GM10248 (cell line): Measurements from ENCODE around the gene CCDC88B.

Experiments
- CTCF ChIA-PET: fragments of 300-600 bp; sonication (Branson Sonifier 250); formaldehyde crosslinking; extraction: SDS; loops from one replicate; lab custom pipeline; 2021; ENCODE audit warnings: antibody characterized with exemption; lab: Yijun Ruan, JAX
- POLR2A ChIA-PET: fragments of 350-650 bp; sonication (Branson Sonifier 250); formaldehyde crosslinking; extraction: SDS; loops from one replicate; lab custom pipeline; 2020; ENCODE audit warnings: antibody characterized with exemption; lab: Yijun Ruan, JAX
- DNase-seq: peaks from one replicate; pipeline ENCODE4 v3.0.0; 2012; ENCODE audit errors: extremely low spot score
- TF ChIP-seq, protein P1 (sequence below): IDR thresholded peaks from 2 replicates; pipeline ENCODE4 v1.5.1; 2012; ENCODE audit warnings: mild to moderate bottlenecking, low read depth; ENCODE audit errors: extremely low read depth, missing control alignments, control extremely low read depth

The CCDC88B gene

DNA sequence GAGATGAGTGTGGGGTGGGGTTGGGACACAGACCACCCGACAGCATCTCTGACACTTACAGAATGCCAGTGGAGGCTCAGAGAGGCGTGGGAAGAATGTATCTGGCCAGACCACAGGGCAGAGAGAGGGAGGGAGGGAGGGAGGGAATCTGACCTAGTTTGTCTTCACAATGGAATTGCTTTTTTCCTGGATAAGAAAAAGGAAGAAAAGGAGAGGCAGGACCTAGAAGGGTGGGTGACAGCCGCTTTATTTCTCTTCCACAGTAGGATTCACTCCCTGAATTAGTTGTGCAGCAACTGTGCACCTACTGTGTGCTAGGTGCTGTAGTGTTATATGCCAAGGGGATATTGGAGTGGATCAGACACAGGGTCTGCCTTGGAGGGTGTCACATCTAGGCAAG, 45.2 kb upstream of the CCDC88B start:
- CTCF ChIA-PET, result interaction anchor here (14.3 kb wide), 1 partner anchor 8 kb away, joined by 186 read pairs; the partner anchor contains the start of genes CATSPERZ and ESRRA
- POLR2A ChIA-PET, result interaction anchor here (0.6 to 0.7 kb wide), 2 partner anchors 8 to 28 kb away, joined by 6 read pairs; no protein-coding TSS in a partner anchor
- no peak for DNase-seq
- TF ChIP-seq, protein P1, sequence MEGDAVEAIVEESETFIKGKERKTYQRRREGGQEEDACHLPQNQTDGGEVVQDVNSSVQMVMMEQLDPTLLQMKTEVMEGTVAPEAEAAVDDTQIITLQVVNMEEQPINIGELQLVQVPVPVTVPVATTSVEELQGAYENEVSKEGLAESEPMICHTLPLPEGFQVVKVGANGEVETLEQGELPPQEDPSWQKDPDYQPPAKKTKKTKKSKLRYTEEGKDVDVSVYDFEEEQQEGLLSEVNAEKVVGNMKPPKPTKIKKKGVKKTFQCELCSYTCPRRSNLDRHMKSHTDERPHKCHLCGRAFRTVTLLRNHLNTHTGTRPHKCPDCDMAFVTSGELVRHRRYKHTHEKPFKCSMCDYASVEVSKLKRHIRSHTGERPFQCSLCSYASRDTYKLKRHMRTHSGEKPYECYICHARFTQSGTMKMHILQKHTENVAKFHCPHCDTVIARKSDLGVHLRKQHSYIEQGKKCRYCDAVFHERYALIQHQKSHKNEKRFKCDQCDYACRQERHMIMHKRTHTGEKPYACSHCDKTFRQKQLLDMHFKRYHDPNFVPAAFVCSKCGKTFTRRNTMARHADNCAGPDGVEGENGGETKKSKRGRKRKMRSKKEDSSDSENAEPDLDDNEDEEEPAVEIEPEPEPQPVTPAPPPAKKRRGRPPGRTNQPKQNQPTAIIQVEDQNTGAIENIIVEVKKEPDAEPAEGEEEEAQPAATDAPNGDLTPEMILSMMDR, result no peak

DNA sequence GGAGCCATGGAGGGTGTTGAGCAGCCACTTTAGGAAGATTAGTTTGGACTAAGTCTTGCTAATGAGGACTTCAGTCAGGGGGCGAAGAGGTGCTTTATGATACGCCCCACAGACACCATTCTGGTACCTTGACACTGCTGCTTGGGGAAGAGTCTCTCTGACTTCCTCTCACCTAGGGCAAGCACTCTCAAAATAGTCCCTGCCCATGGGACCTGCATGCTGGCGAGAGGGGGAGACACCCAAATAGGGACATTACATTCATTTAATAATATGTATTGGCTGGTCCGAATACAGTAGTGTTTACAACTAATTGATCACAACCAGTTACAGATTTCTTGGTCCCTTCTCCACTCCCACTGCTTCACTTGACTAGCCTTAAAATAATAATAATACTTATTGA, 44.2 kb upstream of the CCDC88B start:
- TF ChIP-seq, protein P1, result no peak
- CTCF ChIA-PET, result interaction anchor here (0.8 to 14.3 kb wide), 3 partner anchors 7 to 44 kb away, joined by 3 to 186 read pairs (median 3); partner anchors contain the start of genes CATSPERZ, ESRRA and PLCB3
- POLR2A ChIA-PET, result no interaction called here
- DNase-seq, result no peak

DNA sequence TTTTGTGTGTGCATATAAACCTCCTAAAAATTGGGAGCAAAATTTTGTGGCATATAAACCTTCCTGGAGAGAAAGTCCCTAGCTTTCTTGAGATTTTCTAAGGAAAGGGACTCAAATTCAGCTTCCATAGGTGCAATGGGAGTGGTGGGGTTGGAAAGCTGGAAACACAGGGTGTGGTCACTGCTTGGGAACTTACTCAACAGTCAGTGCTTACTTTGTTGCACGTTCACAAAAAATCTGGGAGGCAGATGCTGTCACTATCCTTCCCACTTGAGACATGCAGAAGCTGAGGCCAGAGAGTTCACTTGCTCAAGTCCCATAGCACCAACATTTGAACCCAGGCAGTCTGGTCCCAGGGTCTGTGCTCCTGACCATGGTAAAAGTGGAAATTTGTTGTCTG, 43.8 kb upstream of the CCDC88B start:
- TF ChIP-seq, protein P1, result no peak
- no peak for DNase-seq
- ChIA-PET POLR2A (no interaction called here), CTCF (interaction anchor here (0.8 to 1.2 kb wide), 3 partner anchors 8 to 44 kb away, joined by 3 read pairs; partner anchors contain the start of genes ESRRA and PLCB3)

DNA sequence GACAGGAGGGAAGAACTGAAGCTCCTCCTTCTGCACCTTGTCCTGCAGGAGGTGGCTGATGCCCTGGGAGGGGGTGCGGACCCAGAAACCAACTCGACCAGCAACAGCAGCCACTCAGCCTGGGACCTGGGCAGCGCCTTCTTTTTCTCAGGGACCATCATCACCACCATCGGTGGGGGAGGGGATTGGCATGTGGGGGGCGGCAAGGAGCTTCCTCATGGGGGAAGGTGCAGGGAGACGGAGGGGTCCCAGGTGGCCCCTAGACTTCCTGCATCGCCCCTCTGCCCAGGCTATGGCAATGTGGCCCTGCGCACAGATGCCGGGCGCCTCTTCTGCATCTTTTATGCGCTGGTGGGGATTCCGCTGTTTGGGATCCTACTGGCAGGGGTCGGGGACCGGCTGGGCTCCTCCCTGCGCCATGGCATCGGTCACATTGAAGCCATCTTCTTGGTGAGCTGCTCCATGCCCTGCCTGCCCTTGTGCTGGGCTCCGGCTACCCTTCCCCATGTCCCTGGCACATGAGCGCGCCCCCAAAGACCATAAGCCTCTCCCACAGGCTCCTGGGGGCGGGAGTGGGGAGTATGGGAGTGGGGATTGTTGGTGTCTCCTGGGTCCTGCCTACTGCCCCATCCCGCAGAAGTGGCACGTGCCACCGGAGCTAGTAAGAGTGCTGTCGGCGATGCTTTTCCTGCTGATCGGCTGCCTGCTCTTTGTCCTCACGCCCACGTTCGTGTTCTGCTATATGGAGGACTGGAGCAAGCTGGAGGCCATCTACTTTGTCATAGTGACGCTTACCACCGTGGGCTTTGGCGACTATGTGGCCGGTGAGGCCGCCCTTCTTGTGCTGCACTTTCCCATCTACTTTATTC, 42.9 kb upstream of the CCDC88B start:
- TF ChIP-seq, protein P1, result no peak
- ChIA-PET CTCF (interaction anchor here (0.9 to 1.8 kb wide), 3 partner anchors 9 to 92 kb away, joined by 3 to 5 read pairs (median 3); partner anchors contain the start of gene PLCB3), POLR2A (no interaction called here)
- DNase-seq, result no peak

DNA sequence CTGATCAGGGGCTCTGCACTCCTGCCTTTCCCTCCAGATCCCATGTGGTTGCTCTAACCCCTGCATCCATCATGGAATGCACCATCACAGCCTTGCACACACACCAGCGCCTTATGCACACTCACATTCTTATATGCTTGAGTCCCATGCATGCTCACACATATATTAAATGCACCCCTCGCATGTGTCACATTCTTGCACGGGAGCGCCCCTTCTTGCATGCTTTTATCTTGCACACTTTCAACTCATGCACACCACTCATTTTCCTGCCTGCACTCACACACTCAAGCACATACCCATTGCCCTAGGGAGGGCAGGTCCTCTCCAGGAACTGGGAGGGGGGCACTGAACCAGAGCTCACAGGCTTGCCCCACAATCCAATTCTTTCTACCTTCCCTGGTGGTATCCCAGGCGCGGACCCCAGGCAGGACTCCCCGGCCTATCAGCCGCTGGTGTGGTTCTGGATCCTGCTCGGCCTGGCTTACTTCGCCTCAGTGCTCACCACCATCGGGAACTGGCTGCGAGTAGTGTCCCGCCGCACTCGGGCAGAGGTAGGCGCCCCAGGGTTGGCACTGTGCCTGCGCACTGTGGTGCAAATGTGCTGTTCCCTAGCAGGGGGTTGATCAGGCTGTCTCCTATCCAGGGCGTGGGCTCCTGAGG, 42.2 kb upstream of the CCDC88B start:
- POLR2A ChIA-PET, result no interaction called here
- DNase-seq, result no peak
- CTCF ChIA-PET, result interaction anchor here (1.2 to 1.8 kb wide), 2 partner anchors 10 to 93 kb away, joined by 3 to 5 read pairs; no protein-coding TSS in a partner anchor
- TF ChIP-seq, protein P1, result no peak
